Activated T-cell treated with anti-CD3 and anti-CD28 coated beads, Interleukin-2, amount 50 U/mL, for 1 hour (primary cell): ENCODE measurements around the gene RPRD1B.
"Not testable (repeated sequence)": the region's sequence is repeated elsewhere in the genome, so short reads cannot be mapped to it uniquely, and the experiment has no call there.

Experiments used
- DNase-seq: peaks from one replicate; pipeline ENCODE4 v3.0.0-alpha.2; 2020

RPRD1B gene

GRCh38 chr20:38075161-38075998 lies 41.8 kb downstream of the RPRD1B start:
- DNase-seq, result no peak

GRCh38 chr20:38076548-38076947 lies 43.0 kb downstream of the RPRD1B start:
- DNase-seq, result no peak

GRCh38 chr20:38078084-38078483 lies 44.5 kb downstream of the RPRD1B start:
- DNase-seq, result no peak

GRCh38 chr20:38079353-38079752 lies 45.8 kb downstream of the RPRD1B start:
- DNase-seq, result no peak

- no peak for DNase-seq
Measured at GRCh38 chr20:38081575-38081974, 48.0 kb downstream of the RPRD1B start.

GRCh38 chr20:38082894-38083293 lies 49.3 kb downstream of the RPRD1B start:
- no peak for DNase-seq

- DNase-seq, result no peak
Measured at GRCh38 chr20:38083338-38084048, 49.9 kb downstream of the RPRD1B start.

- DNase-seq, result no peak
Measured at GRCh38 chr20:38084425-38084951, 50.9 kb downstream of the RPRD1B start.

- no peak for DNase-seq
Measured at GRCh38 chr20:38085026-38085425, 51.5 kb downstream of the RPRD1B start.

- no peak for DNase-seq
Measured at GRCh38 chr20:38089500-38089899, 56.0 kb downstream of the RPRD1B start.

- DNase-seq, result no peak
Measured at GRCh38 chr20:38090061-38090460, 56.5 kb downstream of the RPRD1B start.

GRCh38 chr20:38091441-38092216 lies 58.1 kb downstream of the RPRD1B start:
- no peak for DNase-seq

GRCh38 chr20:38092260-38092857 lies 58.8 kb downstream of the RPRD1B start:
- DNase-seq, result no peak

GRCh38 chr20:38092915-38093314 lies 59.4 kb downstream of the RPRD1B start:
- no peak for DNase-seq

GRCh38 chr20:38093641-38094077 lies 60.1 kb downstream of the RPRD1B start:
- DNase-seq, result no peak

- no peak for DNase-seq
Measured at GRCh38 chr20:38094373-38094891, 60.9 kb downstream of the RPRD1B start.

GRCh38 chr20:38095017-38095686 lies 61.6 kb downstream of the RPRD1B start:
- DNase-seq, result no peak

- DNase-seq, result no peak
Measured at GRCh38 chr20:38098952-38099351, 65.4 kb downstream of the RPRD1B start.

GRCh38 chr20:38102206-38102605 lies 68.7 kb downstream of the RPRD1B start:
- DNase-seq, result not testable (repeated sequence)

- DNase-seq, result no peak
Measured at GRCh38 chr20:38104285-38104684, 70.7 kb downstream of the RPRD1B start.

GRCh38 chr20:38106461-38106860 lies 72.9 kb downstream of the RPRD1B start:
- DNase-seq, result no peak

GRCh38 chr20:38107386-38107785 lies 73.8 kb downstream of the RPRD1B start:
- not testable (repeated sequence) for DNase-seq
